ENCODE data around the gene OR2T1.
"Not testable (repeated sequence)": the region's sequence is repeated elsewhere in the genome, so short reads cannot be mapped to it uniquely, and the experiment has no call there.

Gene OR2T1

GRCh38 chr1:248402748-248403147, at the start of gene OR2T1:
OR2T1 (plus strand) TSS chr1:248403048; CDS start chr1:248406148, 3,100 bp downstream.
- DNase-seq (ENCODE audit: low spot score): no peak

- no peak for DNase-seq (ENCODE audit: low spot score)
These were observed 43.4 kb upstream of the OR2T1 start for GRCh38 chr1:248359415-248359814.

- no peak for DNase-seq (ENCODE audit: low spot score)
These were observed 41.6 kb upstream of the OR2T1 start, which contains the start of gene OR2T4 for GRCh38 chr1:248361121-248361715. OR2T4 (plus strand) TSS chr1:248361665; CDS start chr1:248361665, 0 bp downstream.

- DNase-seq (ENCODE audit: low spot score): no peak
These were observed 36.2 kb upstream of the OR2T1 start for GRCh38 chr1:248366609-248367008.

- no peak for DNase-seq (ENCODE audit: low spot score)
These were observed 30.5 kb upstream of the OR2T1 start for GRCh38 chr1:248372394-248372793.

- no peak for DNase-seq (ENCODE audit: low spot score)
These were observed 29.1 kb upstream of the OR2T1 start for GRCh38 chr1:248373761-248374160.

- no peak for DNase-seq (ENCODE audit: low spot score)
These were observed 27.4 kb upstream of the OR2T1 start, which contains the start of gene OR2T6 for GRCh38 chr1:248375446-248375845. OR2T6 (plus strand) TSS chr1:248375746; CDS start chr1:248387609, 11,863 bp downstream.

GRCh38 chr1:248376916-248377315, 25.9 kb upstream of the OR2T1 start:
- no peak for DNase-seq (ENCODE audit: low spot score)

- DNase-seq (ENCODE audit: low spot score): no peak
These were observed 22.0 kb upstream of the OR2T1 start for GRCh38 chr1:248380854-248381253.

- DNase-seq (ENCODE audit: low spot score): no peak
These were observed 14.4 kb upstream of the OR2T1 start for GRCh38 chr1:248388426-248388825.

- no peak for DNase-seq (ENCODE audit: low spot score)
These were observed 9.8 kb upstream of the OR2T1 start for GRCh38 chr1:248393050-248393449.

- no peak for DNase-seq (ENCODE audit: low spot score)
These were observed 1.2 kb downstream of the OR2T1 start for GRCh38 chr1:248404024-248404423.

GRCh38 chr1:248406721-248407692, 4.2 kb downstream of the OR2T1 start:
- DNase-seq (ENCODE audit: low spot score): no peak

- no peak for DNase-seq (ENCODE audit: low spot score)
These were observed 13.4 kb downstream of the OR2T1 start for GRCh38 chr1:248416226-248416625.

GRCh38 chr1:248417854-248418253, 15.0 kb downstream of the OR2T1 start:
- DNase-seq (ENCODE audit: low spot score): no peak

- no peak for DNase-seq (ENCODE audit: low spot score)
These were observed 18.5 kb downstream of the OR2T1 start for GRCh38 chr1:248421384-248421783.

GRCh38 chr1:248427526-248428191, 24.8 kb downstream of the OR2T1 start:
- DNase-seq (ENCODE audit: low spot score): not testable (repeated sequence)

GRCh38 chr1:248428192-248428533, 25.3 kb downstream of the OR2T1 start:
- not testable (repeated sequence) for DNase-seq (ENCODE audit: low spot score)

- not testable (repeated sequence) for DNase-seq (ENCODE audit: low spot score)
These were observed 28.8 kb downstream of the OR2T1 start for GRCh38 chr1:248431683-248432082.

GRCh38 chr1:248432201-248432600, 29.4 kb downstream of the OR2T1 start:
- not testable (repeated sequence) for DNase-seq (ENCODE audit: low spot score)

- DNase-seq (ENCODE audit: low spot score): not testable (repeated sequence)
These were observed 31.1 kb downstream of the OR2T1 start for GRCh38 chr1:248433811-248434415.

- not testable (repeated sequence) for DNase-seq (ENCODE audit: low spot score)
These were observed 32.1 kb downstream of the OR2T1 start for GRCh38 chr1:248434913-248435312.
